ENCODE measurements around the gene GBA2.

GBA2 gene

GRCh38 chr9:35714579-35715252 lies 34.3 kb downstream of the GBA2 start:
- DNase-seq (ENCODE audit: low read depth) = no peak

GRCh38 chr9:35714123-35714522 lies 34.9 kb downstream of the GBA2 start:
- DNase-seq (ENCODE audit: low read depth) = no peak

GRCh38 chr9:35713578-35713977 lies 35.5 kb downstream of the GBA2 start:
- DNase-seq (ENCODE audit: low read depth) = no peak

DNA sequence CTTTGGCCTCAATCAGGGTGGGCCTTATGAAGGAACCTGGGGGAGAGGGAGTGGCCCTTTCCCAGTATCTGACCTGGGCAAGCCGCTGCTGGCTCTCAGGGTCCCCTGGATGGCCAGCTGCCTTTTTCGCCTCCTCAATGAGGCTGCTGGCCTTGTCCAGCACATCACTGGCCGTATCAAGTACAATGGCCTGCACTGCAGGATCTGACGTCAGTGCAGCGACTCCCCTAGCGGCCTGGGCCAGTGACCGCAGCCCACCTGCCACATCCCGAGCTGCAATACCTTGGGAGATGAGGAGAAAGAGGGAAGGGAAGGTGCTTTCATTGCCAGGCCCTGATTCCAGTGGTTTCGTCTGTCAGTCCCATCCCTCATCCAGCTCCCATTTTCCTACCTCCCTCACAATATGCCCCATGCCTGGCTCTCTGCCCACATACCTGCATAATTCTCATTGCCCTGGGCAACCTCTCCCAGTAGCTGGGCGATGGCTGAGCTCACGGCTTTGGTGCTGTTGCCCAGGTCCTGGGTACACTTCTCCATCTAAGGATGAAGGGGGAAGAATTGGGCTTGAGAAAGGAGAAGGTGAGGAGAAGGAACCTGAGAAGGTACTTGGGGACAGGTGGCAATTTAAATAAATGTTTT lies 36.1 kb downstream of the GBA2 start:
- DNase-seq (ENCODE audit: low read depth) = no peak

- DNase-seq (ENCODE audit: low read depth) = no peak
Measured at GRCh38 chr9:35711501-35712428, 37.3 kb downstream of the GBA2 start.

DNA sequence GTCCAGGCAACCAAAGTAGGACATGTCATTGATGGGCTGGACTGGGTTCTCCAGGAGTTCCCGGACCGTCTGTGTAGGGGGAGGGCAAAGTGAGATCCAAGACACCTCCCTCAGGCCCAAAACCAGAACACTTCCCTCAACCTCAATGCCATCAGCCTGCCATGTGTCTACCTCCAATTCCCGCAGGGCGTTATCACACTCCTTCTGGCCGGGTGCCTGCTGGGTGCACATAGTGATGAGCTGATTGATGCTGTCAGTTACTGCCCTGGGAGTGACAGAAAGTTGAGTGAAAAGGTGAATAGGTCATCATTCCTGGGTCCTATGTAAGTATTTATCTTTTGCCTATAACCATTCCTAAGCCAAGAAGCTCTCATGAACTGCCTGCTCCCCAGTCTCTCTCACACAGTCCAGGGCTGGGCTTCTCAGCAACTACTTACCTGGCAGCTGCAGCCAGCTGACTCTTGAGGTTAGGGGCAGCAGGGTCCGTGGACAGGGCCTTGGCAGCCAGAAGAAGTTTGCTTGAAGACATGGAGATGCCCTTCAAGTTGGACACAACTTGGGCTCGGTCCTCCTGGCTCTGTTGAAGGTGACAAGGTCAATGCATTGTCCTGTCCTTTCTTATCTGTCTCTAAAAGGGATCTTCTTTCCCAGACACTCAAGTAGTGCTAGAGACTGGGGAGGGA lies 38.1 kb downstream of the GBA2 start:
- no peak for DNase-seq (ENCODE audit: low read depth)

GRCh38 chr9:35708146-35708545 lies 40.9 kb downstream of the GBA2 start:
- no peak for DNase-seq (ENCODE audit: low read depth)

- no peak for DNase-seq (ENCODE audit: low read depth)
Measured at GRCh38 chr9:35706951-35707350, 42.1 kb downstream of the GBA2 start.

DNA sequence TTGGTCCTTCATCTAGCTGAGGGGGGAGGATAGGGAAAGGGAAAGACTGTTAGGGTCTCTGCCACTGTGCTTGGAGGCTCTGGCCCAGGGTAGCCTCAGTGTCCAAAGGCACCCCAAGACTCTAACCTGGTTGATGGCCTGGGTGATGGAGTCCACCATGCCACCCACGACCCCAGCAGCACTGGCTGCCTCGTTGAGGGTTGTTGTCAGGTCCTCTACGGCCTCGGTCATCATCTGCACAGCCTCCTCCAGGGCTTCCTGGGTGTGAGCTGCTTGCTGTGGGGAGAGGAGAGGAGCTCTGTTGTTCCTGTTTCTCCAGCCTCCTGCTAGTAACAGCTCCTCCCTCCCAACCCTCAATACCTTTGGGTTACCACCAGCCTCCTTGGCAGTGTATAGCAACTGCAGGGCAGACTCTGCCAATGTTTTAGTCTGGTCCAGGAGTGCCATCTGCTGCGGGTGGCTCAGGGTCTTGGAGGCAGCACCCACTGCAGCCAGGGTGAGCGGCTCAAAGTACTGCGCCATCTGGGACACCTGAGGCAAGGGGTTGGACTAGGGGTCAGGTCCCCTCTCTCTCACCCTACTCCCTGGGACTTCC lies 43.1 kb downstream of the GBA2 start:
- DNase-seq (ENCODE audit: low read depth) = no peak

GRCh38 chr9:35705372-35705771 lies 43.7 kb downstream of the GBA2 start:
- DNase-seq (ENCODE audit: low read depth) = no peak

DNA sequence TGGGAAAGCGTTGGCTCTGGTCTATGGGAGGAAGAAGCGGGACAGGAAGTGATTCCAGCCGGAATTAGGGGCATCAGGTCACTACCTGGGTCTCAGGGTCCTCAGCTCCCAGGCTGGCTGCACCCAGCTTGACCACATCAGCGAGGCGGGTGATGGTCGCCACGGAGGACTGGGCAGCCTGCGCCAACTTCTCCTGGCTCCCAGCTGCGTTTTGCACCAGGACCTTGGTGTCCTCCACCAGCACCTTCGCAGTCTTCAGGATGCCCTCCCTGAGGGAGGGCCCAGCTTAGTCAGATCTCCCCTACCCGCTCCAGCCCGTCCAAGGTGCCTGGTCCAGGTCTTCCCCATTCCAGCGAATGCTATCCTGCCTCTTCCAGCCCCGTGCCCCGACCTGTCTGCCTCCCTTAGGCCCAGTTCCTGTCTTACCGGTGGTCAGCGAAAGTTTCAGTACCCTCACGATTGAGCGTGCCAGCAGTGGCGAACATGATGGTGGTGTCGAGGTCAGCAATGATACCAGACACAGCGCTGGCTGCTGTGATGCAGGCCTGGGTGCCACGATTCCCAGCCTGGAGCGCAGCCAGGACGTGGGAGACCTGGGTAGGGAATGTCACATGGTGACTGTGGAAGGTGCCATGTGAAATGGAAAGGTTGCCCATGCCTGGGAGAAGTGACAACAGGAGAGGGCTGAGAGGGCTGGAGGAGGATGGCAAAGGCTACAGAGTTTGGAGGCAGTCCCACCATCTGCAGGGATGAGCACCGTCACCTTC lies 44.9 kb downstream of the GBA2 start:
- no peak for DNase-seq (ENCODE audit: low read depth)

GRCh38 chr9:35702696-35703095 lies 46.3 kb downstream of the GBA2 start:
- no peak for DNase-seq (ENCODE audit: low read depth)

GRCh38 chr9:35700942-35701341 lies 48.1 kb downstream of the GBA2 start:
- DNase-seq (ENCODE audit: low read depth) = no peak

DNA sequence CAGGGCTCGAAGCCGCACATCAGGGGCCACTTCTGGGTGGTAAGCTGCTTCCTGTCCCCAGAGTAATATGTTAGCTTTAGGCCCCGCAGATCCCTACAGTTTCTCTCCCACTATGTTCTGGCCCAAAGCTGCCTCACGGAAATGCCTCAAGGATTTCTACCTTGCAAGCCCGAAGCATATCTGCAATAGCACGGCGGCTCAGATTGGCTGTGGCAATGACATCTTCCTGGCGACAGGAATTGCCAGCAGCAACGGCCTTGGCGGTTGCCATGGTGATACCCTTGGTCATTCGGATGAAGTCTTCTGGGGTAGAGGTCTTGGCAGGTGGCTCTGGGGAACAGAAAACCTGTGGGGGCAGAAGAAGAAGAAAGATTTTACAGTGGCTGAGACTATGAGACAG lies 49.0 kb downstream of the GBA2 start:
- no peak for DNase-seq (ENCODE audit: low read depth)

DNA sequence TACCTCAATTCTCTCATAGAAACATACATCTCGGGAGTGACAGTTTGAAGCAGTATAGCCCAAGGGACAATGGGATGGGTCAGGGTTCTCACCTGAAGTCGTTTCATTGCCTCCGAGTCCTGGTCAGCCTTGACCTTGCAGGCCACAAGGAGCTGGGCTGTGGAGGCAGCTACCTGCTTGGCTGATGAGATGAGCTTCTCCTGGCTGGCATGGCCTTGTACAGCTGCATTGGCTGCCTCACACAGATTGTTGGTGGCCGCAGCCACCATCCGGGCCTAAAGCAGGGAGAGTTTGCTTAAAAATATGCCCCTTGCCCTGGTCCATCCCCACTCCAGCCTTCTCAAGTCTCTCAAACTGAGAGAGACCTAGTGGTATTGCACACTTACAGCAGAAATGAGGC lies 50.8 kb downstream of the GBA2 start:
- DNase-seq (ENCODE audit: low read depth) = no peak

DNA sequence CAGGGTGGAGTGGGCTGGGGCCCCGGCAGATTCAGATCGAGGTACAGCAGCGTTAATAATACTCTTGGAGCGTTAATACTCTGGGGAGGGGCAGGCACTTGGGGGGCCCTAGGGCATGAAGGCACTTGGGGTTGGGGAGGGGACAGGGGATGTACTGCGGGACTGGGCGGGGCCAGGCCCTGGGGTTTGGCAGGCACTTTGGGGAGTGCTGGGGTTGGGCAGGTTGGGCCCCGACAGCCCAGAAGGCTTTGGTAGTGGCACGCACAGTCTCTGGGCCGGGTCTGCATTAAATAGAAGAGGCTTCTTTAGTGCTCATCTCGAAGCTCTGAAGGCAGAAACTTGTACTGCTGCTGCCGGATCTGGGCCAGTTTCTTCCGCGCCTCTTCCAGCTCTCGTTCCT lies 51.5 kb downstream of the GBA2 start:
- DNase-seq (ENCODE audit: low read depth) = no peak

DNA sequence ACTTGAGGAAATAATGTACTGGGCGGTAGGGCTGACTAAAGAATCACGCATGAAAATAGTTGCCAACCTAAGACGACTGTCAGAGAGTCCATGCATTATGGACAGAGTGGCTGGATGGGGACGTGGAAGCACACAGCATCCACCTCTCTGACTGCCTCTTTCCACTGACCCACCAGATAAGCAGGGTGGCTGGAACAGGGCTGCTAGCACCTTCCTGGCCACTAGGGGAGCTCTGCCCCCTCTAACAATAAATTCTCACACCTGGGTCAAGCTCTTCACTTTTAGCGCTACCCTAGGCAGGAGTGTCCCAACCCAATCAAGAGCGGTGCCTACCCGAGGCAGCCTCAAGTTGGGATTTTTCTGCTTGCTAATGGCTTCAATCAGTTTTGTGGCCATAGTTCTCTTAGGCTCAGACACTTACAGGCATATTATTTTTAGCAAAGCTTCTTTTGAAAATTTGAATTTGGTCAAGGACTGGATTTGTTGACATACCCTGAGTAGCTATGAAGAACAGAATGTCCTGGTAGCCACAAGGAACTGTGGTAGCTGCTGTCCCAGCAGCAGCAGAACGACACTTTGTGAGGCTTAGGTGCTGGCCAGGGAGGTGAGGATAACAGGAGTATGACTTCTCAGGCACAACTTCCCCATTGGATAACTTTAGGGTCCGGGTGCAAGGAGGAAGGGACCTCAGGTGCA lies 52.4 kb downstream of the GBA2 start:
- peak; percentile 44 for DNase-seq (ENCODE audit: low read depth)

- no peak for DNase-seq (ENCODE audit: low read depth)
Measured at GRCh38 chr9:35695943-35696401, 53.1 kb downstream of the GBA2 start.

DNA sequence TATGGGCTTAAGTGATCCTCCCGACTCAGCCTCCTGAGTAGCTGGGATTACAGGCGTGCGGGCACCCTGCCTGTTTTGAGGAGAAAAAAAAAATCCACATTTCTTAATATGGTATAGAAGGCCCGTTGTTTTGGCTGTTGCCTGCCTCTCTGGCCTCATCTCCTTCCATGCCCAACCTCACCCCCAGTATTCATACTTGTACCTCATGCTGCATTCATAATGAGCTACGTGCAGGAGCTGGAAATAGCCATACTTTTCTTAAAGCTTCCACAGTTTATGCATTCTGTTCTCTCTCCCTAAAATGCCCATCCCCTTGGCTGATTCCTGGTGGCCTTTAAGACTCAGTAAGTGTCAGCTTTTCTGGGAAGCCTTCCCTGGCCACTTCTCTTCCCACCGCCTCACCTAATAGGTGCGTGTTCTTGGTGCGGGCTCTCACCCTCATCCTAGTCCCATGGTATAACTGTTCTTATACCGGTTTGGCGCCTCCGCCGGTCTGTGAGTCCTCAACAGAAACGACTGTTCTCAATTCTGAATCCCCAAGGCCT lies 57.2 kb downstream of the GBA2 start:
- DNase-seq (ENCODE audit: low read depth) = no peak

GRCh38 chr9:35691334-35691650 lies 57.7 kb downstream of the GBA2 start:
- DNase-seq (ENCODE audit: low read depth) = no peak

All from activated T-helper 9 cell treated with anti-CD3 and anti-CD28 coated beads, Interleukin-2, amount 50 U/mL, for 16 hours (primary cell).